ENCODE measurements around the gene FCHSD2.
"Not testable (repeated sequence)": the region's sequence is repeated elsewhere in the genome, so short reads cannot be mapped to it uniquely, and the experiment has no call there.

FCHSD2 gene

DNA sequence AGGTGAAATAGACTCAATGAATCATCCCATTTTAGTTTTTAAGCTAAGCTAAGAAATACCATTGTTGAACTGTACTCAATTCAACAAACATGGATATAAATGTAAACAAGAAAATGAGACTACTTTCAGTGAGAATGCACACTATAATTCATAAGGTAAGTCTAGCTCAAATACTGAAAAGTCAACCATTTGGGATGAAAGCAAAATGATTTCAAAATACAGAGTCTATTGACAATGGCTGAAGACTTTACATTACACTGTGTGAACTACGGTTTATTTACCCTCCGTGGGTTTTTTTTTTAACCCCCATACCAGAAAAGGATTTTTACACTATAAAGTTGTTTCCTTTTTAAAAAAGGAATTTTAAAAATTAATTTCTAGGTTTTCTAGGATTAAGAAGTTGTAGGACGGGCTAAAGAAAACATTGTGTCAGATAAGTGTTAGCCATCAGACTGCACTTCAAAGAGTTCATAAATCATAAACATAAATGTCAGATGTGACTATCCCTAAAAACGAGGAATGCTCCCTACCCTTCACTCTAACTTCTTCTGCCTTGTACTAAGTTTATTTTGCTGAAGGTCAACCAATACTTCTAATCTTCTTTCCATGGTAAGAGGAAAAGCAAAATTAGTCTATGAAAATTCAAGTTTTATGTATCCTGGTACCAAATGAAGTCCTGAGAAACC lies 83.0 kb downstream of the FCHSD2 start:
- DNase-seq (ENCODE audit: low spot score), result no peak

GRCh38 chr11:73055655-73056354 lies 86.3 kb downstream of the FCHSD2 start:
- DNase-seq (ENCODE audit: low spot score), result no peak

DNA sequence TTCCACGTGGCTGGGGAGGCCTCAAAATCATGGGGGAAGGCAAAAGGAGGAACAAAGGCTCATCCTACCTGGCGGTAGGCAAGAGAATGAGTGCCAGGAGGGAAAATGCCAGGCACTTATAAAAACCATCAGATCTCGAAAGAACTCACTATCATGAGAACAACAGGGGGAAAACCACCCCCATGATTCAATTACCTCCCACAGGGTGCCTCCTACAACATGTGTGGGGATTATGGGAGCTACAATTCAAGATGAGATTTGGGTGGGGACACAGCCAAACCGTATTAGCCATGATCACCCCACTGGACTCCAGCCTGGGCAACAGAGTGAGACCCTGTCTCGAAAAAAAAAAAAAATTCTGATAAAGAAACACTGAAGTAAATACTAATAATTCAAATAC lies 87.1 kb downstream of the FCHSD2 start:
- DNase-seq (ENCODE audit: low spot score), result no peak

DNA sequence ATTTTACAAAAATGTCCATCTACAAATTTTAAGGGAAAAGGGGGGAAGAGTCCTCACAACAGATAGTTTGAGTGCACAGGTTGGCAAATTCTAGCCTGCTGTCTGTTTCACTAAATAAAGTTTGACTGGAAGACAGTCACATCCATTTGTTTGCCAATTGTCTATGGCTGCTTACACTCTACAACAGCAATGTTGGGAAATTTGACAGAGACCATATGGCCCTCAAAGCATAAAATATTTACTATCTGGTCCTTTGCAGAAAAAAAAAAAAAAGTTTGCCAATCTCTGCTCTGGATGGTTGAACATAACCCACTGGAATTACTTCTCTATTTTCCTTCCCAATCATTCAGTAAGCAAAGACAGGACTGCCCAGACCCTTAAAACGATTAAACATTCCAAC lies 88.2 kb downstream of the FCHSD2 start:
- DNase-seq (ENCODE audit: low spot score), result no peak

DNA sequence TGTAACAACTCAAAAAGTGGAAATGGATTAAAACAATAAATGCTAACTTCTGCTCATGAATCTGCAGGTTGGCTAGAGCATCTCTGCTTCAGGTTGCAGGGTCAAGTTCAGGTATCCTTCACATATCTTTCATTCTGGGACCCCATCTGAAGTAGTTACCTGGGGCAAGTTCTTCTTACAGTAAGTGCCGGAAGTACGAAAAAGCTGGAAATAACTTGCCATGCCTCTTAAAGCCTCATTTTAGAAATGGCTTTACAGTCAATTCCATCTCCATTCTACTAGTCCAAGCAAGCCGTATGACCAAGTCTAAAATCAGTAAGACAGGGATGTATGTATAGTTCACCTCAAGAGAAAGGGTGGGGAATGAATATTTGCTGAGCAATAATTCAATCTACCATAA lies 93.7 kb downstream of the FCHSD2 start:
- no peak for DNase-seq (ENCODE audit: low spot score)

- DNase-seq (ENCODE audit: low spot score), result no peak
Observed at GRCh38 chr11:73047773-73048371, 94.2 kb downstream of the FCHSD2 start.

DNA sequence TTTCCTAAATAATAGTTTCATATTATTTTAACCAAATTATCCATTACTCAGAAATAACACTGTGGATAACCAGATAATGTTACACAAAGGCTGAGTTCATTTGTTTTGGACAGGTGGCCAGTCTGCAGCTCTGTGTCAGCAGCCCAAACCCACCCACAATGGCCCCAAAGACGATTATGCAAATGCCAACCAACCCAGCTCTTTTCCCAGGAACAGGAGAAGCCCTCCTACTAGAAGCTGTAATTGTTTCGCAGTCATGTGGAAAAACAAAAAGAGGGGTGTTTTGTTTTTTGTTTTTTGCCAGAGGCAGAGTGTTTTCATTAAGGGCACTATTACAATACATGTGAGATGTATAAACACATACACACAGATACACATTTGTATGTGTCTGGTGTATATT lies 102.1 kb downstream of the FCHSD2 start:
- peak; percentile 86 for DNase-seq (ENCODE audit: low spot score)

GRCh38 chr11:73034777-73035176 lies 107.3 kb downstream of the FCHSD2 start:
- no peak for DNase-seq (ENCODE audit: low spot score)

DNA sequence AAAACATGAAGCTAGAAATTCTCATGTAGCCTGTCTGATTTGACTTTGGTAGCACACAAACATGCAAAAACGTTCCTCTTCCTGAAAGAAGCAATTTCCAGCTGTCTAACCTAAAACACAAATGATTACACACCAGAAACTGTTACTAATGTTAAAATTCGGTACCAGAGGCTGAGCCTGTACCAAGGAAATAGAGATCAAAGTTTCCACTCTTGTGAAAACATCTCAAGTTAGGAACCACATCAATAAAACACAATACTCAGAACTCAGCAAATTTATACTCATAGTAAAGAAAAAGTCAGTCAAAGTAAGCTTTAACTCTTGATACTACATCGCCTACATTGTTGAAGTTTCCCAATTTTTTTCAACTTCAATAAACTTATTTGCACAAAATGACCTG lies 107.8 kb downstream of the FCHSD2 start:
- DNase-seq (ENCODE audit: low spot score), result no peak

DNA sequence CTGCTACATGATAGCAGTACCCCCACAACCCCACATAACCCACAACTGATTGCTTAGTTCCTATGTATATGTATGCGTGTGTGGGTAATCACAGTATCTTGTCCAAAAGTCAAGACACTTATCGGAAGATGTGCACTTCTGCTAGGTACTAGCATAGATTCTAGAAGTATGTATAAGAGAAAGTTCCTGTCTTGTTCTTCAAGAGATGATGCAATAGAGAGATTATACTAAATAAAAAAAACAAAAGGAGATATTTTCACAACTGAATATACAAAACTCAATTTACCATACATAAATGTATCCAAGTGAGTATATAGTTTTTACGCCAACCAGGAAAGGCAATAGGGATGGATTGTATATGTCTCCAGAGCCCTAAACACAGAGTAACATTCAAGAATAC lies 112.0 kb downstream of the FCHSD2 start:
- no peak for DNase-seq (ENCODE audit: low spot score)

GRCh38 chr11:73029403-73029802 lies 112.7 kb downstream of the FCHSD2 start:
- no peak for DNase-seq (ENCODE audit: low spot score)

DNA sequence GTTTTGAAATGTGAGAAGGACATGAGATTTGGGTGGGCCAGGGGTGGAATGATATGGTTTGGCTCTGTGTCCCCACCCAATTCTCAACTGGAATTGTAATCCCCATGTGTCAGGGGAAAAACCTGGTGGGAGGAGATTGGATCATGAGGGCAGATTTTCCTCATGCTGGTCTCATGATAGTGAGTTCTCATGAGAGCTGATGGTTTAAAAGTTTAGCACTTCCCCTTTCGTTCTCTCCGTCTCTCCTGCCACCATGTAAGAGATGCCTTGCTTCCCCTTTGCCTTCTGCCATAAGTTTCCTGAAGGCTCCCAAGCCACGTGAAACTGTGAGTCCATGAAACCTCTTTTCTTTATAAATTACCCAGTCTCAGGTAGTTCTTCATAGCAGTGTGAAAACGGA lies 113.5 kb downstream of the FCHSD2 start:
- DNase-seq (ENCODE audit: low spot score), result no peak

DNA sequence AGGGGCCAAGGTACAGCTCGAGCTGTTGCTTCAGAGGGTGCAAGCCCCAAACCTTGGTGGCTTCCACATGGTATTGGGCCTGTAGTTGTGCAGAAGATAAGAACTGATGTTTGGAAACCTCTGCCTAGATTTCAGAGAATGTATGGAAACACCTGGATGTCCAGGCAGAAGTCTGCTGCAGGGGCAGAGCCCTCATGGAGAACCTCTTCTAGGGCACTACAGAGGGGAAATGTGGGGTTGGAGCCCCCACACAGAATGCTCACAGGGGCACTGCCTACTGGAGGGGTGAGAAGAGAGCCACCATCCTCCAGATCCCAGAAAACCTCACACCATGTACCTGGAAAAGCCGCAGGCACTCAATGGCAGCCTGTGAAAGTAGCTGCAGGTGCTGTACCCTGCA lies 114.3 kb downstream of the FCHSD2 start:
- not testable (repeated sequence) for DNase-seq (ENCODE audit: low spot score)

- no peak for DNase-seq (ENCODE audit: low spot score)
Observed at GRCh38 chr11:73024639-73025038, 117.5 kb downstream of the FCHSD2 start.

DNA sequence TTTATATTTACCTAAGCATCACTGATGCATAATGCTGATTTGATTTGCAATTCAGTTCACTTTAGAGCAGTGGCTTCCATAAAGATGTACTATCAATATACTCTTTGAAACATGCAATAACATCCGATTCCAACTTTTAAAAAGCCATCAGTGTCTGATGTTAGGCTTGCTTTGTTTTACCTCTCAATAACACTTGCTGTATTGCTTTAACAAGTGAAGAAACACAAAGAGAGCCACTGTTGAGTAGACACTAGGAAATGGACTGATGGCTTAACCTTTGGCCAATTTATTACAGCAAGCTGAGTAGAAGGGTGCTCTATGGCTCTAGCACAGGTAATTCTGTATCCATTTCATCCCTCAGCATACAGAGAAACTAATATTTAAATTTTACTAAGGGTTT lies 122.1 kb downstream of the FCHSD2 start:
- DNase-seq (ENCODE audit: low spot score), result peak; percentile 59

DNA sequence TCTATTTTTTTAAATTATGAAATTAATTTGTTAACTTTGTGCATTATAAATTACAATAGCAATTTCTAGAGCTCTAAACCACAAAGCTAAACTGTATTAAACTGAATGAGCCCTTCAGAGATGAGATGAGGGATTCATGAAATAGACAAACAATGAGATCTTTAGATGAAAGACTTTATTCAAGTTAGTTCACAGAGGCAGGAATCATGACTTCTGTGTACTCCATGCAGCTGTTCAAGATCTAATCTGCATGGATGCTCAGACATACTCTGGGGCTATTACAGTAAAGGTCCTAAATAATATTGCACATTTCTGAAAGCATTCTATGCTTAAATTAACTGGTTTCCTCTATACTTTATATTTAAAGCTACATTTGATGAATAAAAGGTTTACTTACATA lies 122.7 kb downstream of the FCHSD2 start:
- peak; percentile 88 for DNase-seq (ENCODE audit: low spot score)

GRCh38 chr11:73018856-73019255 lies 123.3 kb downstream of the FCHSD2 start:
- no peak for DNase-seq (ENCODE audit: low spot score)

DNA sequence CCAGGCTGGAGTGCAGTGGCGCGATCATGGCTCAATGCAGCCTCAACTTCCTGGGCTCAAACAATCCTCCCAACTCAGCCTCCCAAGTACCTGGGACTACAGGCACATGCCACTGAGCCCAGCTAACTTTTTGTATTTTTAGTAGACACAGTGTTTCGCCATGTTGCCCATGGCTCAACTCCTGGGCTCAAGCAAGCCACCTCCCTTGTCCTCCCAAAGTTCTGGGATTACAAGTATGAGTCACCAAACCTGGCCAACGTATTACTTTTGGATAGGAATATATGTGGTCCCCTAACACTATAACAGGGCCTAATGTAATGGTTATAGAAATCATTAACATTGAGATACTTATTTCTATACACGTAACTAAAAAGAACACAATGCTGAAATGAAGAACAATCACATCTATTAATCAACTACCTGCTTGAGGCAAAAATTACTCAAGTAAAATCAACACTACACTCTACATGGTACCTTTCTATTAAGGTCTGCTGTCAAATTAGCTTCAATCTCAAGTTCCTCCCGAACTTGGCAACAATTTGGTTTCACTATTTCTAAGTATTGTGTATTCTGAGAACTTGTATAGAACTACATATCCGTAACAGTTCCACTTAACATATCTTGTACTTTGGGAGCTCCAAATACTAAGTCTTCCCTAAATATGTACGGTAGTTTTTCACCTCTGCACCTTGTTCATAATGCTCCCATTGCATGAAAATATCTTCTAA lies 124.9 kb downstream of the FCHSD2 start:
- DNase-seq (ENCODE audit: low spot score), result no peak

DNA sequence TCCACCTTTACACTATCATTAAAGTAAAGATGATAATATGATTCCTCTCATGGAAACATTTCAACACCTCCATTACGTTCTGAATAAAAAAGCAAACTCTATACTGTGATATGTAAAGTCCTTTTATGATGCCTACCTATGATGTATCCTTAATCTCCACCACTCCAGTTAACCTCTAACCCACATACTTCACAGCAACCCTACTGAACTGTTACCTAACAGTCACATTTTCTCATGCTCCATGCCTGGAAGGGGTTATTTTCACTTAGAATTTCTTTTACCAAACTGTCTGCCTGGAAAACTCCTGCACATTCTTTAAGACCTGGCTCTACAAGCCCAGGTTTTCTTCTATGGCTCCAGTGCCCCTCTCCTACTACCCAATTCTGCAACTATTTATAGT lies 129.1 kb downstream of the FCHSD2 start:
- DNase-seq (ENCODE audit: low spot score), result no peak

DNA sequence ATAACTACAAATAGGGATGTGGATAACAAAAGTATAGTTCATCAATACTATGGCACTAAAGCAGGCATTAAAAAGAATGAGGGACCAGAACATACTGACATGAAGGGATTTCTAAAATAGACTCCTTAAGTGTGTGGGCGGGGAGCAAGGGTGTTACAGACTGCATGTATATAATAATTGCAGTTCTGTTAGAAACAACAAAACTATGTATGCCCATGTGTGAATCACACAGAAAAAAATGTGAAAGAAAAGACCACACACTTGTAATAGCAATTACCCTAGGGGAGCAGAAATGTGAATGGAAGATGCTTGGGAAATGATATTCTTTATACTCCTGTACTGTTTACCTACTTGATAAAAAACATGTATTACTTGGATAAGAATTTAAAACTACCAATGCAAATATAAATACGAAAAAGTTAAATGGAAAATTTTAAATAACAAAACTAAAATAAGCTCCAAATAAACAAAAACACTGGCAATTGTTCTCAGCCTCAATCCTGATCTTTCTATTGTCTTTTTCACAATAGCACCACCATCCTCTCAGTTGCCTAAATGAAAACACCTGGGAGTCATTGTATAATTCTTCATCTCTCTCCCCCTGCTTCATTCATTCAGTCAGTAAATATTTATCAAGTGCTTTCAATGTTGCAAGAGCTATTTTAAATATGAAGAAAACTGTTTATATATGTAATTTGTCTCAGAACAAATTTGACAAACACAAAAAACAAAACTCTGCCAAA lies 129.8 kb downstream of the FCHSD2 start:
- no peak for DNase-seq (ENCODE audit: low spot score)

- DNase-seq (ENCODE audit: low spot score), result no peak
Observed at GRCh38 chr11:73011126-73011817, 130.8 kb downstream of the FCHSD2 start.

Measured in putamen (tissue), 1 donor.